ENCODE measurements around the gene ATP13A1.

The ATP13A1 gene

GRCh38 chr19:19659646-19660245 lies 3.7 kb downstream of the ATP13A1 start:
- no peaks in the 10 kb centered on the region for H3K9me3 ChIP-seq (ENCODE audit: control insufficient read depth, low read length)
- H3K4me2 ChIP-seq (ENCODE audit: low read length), result no peak overlapping the region
- H3K9ac ChIP-seq, result no peak overlapping the region
- no peaks in the 10 kb centered on the region for H3K36me3 ChIP-seq (ENCODE audit: control insufficient read depth, insufficient read depth, low read length)
- no peak overlapping the region for H2AFZ ChIP-seq
- no peak overlapping the region for H3K4me3 ChIP-seq (ENCODE audit: low read depth, low read length)
- no peaks in the 10 kb centered on the region for H3K27me3 ChIP-seq (ENCODE audit: control insufficient read depth, insufficient read depth, low read length)
- no peak overlapping the region for H3K27ac ChIP-seq
- peaks cover 4% of the 10 kb centered on the region for H3K79me2 ChIP-seq
- no peak for TF ChIP-seq CTCF (IDR thresholded peaks at IDR 0.05)
- H3K4me1 ChIP-seq, result peaks cover 10% of the 10 kb centered on the region

- Histone ChIP-seq H2AFZ (no peak overlapping the region), H3K4me2 (ENCODE audit: low read length) (no peak overlapping the region), H3K79me2 (peaks cover 2% of the 10 kb centered on the region), H3K9me3 (ENCODE audit: control insufficient read depth, low read length) (no peaks in the 10 kb centered on the region), H3K36me3 (ENCODE audit: control insufficient read depth, insufficient read depth, low read length) (no peaks in the 10 kb centered on the region), H3K9ac (no peak overlapping the region), H3K27ac (no peak overlapping the region), H3K4me3 (ENCODE audit: low read depth, low read length) (no peak overlapping the region), H3K4me1 (peaks cover 6% of the 10 kb centered on the region), H3K27me3 (ENCODE audit: control insufficient read depth, insufficient read depth, low read length) (no peaks in the 10 kb centered on the region)
- TF ChIP-seq CTCF (IDR thresholded peaks at IDR 0.05), result no peak
Observed at GRCh38 chr19:19657397-19657783, 6.1 kb downstream of the ATP13A1 start.

GRCh38 chr19:19656451-19657396 lies 6.8 kb downstream of the ATP13A1 start:
- Histone ChIP-seq H3K4me1 (peaks cover 1% of the 10 kb centered on the region), H3K27me3 (ENCODE audit: control insufficient read depth, insufficient read depth, low read length) (no peaks in the 10 kb centered on the region), H2AFZ (no peak overlapping the region), H3K4me2 (ENCODE audit: low read length) (no peak overlapping the region), H3K9ac (no peak overlapping the region), H3K4me3 (ENCODE audit: low read depth, low read length) (no peak overlapping the region), H3K79me2 (peaks cover 2% of the 10 kb centered on the region), H3K9me3 (ENCODE audit: control insufficient read depth, low read length) (no peaks in the 10 kb centered on the region), H3K36me3 (ENCODE audit: control insufficient read depth, insufficient read depth, low read length) (no peaks in the 10 kb centered on the region), H3K27ac (no peak overlapping the region)
- no peak for TF ChIP-seq CTCF (IDR thresholded peaks at IDR 0.05)

GRCh38 chr19:19655641-19656343 lies 7.7 kb downstream of the ATP13A1 start:
- TF ChIP-seq CTCF (IDR thresholded peaks at IDR 0.05), result no peak

More at GRCh38 chr19:19655641-19656343, 7.7 kb downstream of the ATP13A1 start:
- Histone ChIP-seq H2AFZ (no peak overlapping the region), H3K36me3 (ENCODE audit: control insufficient read depth, insufficient read depth, low read length) (no peaks in the 10 kb centered on the region), H3K9ac (no peak overlapping the region), H3K9me3 (ENCODE audit: control insufficient read depth, low read length) (no peaks in the 10 kb centered on the region), H3K27ac (no peak overlapping the region), H3K4me1 (no peaks in the 10 kb centered on the region), H3K4me2 (ENCODE audit: low read length) (no peak overlapping the region), H3K27me3 (ENCODE audit: control insufficient read depth, insufficient read depth, low read length) (no peaks in the 10 kb centered on the region), H3K4me3 (ENCODE audit: low read depth, low read length) (no peak overlapping the region), H3K79me2 (peaks cover 2% of the 10 kb centered on the region)

All from parathyroid adenoma (tissue), 2 donors.